ENCODE measurements around the gene SEMA4B.

GRCh38 chr15:90171623-90172022 is 29.5 kb upstream of the SEMA4B start:
- TF ChIP-seq ELF4 (CRISPR knock-in tag; IDR thresholded peaks at IDR 0.05; ENCODE audit: low read depth) (no peak), FOXK1 (CRISPR knock-in tag; IDR thresholded peaks at IDR 0.05) (no peak), CTCF (IDR thresholded peaks at IDR 0.05) (no peak), AFF4 (CRISPR knock-in tag; IDR thresholded peaks at IDR 0.05; ENCODE audit: borderline replicate concordance) (no peak), NR2C2 (CRISPR knock-in tag; IDR thresholded peaks at IDR 0.05) (no peak), TEAD4 (CRISPR knock-in tag; IDR thresholded peaks at IDR 0.05) (no peak), JUN (CRISPR knock-in tag; IDR thresholded peaks at IDR 0.05) (no peak)
- TF ChIP-seq, protein P1, sequence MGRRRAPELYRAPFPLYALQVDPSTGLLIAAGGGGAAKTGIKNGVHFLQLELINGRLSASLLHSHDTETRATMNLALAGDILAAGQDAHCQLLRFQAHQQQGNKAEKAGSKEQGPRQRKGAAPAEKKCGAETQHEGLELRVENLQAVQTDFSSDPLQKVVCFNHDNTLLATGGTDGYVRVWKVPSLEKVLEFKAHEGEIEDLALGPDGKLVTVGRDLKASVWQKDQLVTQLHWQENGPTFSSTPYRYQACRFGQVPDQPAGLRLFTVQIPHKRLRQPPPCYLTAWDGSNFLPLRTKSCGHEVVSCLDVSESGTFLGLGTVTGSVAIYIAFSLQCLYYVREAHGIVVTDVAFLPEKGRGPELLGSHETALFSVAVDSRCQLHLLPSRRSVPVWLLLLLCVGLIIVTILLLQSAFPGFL (CRISPR knock-in tag; IDR thresholded peaks at IDR 0.05; ENCODE audit: borderline replicate concordance) = no peak
- TF ChIP-seq, protein P2, sequence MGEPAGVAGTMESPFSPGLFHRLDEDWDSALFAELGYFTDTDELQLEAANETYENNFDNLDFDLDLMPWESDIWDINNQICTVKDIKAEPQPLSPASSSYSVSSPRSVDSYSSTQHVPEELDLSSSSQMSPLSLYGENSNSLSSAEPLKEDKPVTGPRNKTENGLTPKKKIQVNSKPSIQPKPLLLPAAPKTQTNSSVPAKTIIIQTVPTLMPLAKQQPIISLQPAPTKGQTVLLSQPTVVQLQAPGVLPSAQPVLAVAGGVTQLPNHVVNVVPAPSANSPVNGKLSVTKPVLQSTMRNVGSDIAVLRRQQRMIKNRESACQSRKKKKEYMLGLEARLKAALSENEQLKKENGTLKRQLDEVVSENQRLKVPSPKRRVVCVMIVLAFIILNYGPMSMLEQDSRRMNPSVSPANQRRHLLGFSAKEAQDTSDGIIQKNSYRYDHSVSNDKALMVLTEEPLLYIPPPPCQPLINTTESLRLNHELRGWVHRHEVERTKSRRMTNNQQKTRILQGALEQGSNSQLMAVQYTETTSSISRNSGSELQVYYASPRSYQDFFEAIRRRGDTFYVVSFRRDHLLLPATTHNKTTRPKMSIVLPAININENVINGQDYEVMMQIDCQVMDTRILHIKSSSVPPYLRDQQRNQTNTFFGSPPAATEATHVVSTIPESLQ (CRISPR knock-in tag; IDR thresholded peaks at IDR 0.05) = no peak
- TF ChIP-seq, protein P3, sequence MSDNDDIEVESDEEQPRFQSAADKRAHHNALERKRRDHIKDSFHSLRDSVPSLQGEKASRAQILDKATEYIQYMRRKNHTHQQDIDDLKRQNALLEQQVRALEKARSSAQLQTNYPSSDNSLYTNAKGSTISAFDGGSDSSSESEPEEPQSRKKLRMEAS (CRISPR knock-in tag; IDR thresholded peaks at IDR 0.05) = no peak

All from WTC11 (cell line).